HG03025 (cell line): ENCODE data around the gene MGST2.
"Not testable (repeated sequence)": the region's sequence is repeated elsewhere in the genome, so short reads cannot be mapped to it uniquely, and the experiment has no call there.

Source experiments
- ATAC-seq: cut with Tn5 transposase; IDR thresholded peaks from one replicate; pipeline ENCODE4 v1.9.1; 2021; ENCODE audit warnings: mild to moderate bottlenecking, moderate library complexity; ENCODE audit not compliant: unreplicated experiment, low FRiP score

The MGST2 gene

DNA sequence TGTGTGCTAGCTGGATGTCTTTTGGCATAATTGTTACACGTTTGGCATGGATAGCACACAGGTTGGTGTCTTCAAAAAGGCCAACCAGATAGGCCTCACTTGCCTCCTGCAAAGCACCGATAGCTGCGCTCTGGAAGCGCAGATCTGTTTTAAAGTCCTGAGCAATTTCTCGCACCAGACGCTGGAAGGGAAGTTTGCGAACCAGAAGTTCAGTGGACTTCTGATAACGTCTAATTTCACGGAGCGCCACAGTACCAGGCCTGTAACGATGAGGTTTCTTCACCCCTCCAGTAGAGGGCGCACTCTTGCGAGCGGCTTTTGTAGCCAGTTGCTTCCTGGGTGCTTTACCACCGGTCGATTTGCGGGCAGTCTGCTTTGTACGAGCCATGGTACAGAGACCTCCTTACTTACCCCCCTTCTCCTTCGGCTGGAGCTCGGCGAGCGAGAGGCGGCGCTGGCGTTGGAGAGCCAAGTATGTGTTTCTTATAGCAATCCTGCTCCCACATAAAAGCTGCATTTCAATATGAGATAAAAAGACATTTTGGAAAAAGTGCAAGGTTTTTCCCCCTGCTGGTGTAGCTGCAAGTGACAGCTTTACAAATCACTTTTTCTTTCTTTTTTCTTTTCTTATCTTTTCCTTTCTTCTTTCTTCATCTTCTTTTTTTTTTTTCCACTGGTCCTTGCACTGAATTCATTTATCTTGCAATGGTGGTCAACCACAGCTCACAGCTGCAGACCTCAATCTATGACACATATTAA, 32.7 kb downstream of the MGST2 start:
- not testable (repeated sequence) for ATAC-seq

GRCh38 chr4:139700568-139700967, 34.9 kb downstream of the MGST2 start:
- ATAC-seq = no peak

- no peak for ATAC-seq
Observed at GRCh38 chr4:139704915-139705485, 39.4 kb downstream of the MGST2 start.

- ATAC-seq = no peak
Observed at GRCh38 chr4:139709660-139710059, 44.0 kb downstream of the MGST2 start.

DNA sequence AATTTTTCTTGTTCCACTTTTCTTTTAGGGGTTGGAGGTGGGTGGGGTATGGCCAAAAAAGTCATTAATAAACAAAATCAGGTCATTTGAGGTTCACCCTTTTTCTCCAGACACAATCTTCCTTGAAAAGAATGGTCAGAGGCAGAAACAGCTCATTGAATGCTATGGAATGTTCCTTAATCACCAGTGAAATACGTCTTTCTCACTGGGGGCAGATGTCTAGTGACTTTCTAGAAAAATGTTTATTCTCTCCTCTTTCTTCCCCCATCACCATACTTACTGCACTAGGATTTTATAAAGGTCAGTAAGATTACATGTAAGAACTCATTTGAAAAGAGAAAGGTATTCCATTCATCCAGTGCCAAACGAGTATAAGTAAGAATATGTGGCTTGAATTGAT, 44.5 kb downstream of the MGST2 start:
- no peak for ATAC-seq

GRCh38 chr4:139711461-139711860, 45.8 kb downstream of the MGST2 start:
- ATAC-seq = no peak

DNA sequence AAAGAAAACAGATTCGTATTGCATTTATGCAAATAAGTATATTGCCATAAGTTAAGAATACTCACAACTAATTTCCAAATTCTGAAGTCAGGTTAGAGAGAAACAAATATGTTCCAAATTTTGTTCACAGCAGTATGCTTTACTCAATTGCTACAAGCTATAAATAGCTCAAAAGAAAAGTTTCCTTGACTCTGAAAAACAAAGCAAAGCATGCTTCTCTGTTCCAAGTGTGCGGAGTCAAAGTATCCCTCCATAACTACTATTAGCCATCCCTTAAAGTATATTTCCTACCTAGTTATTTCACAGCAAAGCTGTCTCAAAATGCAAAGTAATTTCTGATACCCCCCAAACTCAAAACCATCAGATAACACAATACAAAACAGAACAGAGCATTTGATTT, 47.3 kb downstream of the MGST2 start:
- ATAC-seq = no peak

GRCh38 chr4:139715746-139716391, 50.2 kb downstream of the MGST2 start:
- no peak for ATAC-seq

- ATAC-seq = no peak
Observed at GRCh38 chr4:139718358-139718757, 52.7 kb downstream of the MGST2 start.

DNA sequence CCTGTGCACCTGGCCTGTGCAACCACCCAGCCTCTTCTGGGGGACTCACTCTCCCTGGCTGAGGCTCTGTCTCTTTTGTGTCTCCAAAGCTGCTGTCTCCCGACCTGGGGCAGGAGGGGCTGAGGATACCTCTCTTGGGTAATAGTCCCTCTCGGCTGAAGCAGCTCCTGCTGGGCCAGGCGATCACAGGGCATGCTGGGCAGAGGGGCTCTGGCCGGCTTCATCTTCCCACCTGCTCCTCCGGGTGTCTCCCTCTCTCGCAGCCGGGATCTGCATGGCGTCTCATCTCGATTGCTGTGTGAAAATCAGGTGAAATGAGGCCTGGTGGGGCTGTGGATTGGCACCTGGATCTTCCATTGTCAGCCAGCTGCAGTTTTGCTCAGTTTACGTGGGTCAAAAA, 53.2 kb downstream of the MGST2 start:
- no peak for ATAC-seq

GRCh38 chr4:139719381-139720101, 53.9 kb downstream of the MGST2 start:
- ATAC-seq = no peak

- ATAC-seq = no peak
Observed at GRCh38 chr4:139720806-139721205, 55.2 kb downstream of the MGST2 start.

- ATAC-seq = no peak
Observed at GRCh38 chr4:139721789-139722188, 56.2 kb downstream of the MGST2 start.

GRCh38 chr4:139725236-139725635, 59.6 kb downstream of the MGST2 start:
- no peak for ATAC-seq

- ATAC-seq = no peak
Observed at GRCh38 chr4:139726615-139727014, 61.0 kb downstream of the MGST2 start.

- ATAC-seq = no peak
Observed at GRCh38 chr4:139728146-139728545, 62.5 kb downstream of the MGST2 start.

DNA sequence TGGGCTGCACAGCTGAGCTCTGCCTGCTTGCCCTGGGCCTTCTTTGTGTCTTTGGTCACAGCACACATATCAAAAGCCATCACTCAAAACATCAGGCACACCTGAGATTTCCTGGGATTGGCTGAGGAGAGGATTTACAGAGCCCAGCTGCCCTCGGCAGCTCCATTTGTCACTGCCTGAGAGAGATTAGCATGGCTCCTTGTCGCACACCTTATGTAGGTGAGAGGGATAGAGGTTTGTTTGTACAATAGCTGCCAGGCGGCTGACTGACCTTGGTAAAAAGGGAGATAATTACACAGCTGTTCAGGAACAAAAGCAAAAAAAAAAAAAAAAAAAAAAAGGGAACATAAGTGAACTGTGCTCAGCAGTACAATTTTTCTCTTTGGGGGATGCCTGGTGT, 63.2 kb downstream of the MGST2 start:
- ATAC-seq = no peak

DNA sequence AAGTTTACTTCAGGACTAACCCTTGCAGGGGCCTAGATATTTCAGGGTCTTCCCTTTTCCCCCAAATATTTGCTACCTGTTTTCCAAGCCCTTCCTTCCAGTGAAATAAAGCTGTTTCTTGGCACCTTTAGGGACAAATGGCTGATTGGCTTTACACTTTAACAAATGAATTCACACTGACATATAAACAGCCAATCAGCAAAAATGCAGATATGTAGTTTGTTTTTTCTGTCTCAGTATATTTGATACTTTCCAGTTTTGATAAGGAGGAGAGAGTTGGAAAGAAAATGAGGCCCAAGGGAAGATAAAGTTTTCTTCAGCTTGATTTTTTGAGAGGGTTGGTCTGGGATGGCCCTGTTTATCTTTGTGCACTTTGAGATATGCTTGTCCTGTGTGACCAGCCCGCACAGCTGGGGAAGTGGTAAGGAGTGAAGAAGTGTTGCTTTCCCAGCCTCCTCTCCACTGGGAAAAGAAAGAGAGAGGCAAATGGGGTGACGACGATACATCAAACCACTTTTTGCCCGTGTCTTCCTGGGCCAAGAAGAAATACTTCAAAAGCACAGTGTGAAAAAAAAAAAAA, 67.5 kb downstream of the MGST2 start:
- no peak for ATAC-seq

- ATAC-seq = no peak
Observed at GRCh38 chr4:139734201-139734874, 68.7 kb downstream of the MGST2 start.

DNA sequence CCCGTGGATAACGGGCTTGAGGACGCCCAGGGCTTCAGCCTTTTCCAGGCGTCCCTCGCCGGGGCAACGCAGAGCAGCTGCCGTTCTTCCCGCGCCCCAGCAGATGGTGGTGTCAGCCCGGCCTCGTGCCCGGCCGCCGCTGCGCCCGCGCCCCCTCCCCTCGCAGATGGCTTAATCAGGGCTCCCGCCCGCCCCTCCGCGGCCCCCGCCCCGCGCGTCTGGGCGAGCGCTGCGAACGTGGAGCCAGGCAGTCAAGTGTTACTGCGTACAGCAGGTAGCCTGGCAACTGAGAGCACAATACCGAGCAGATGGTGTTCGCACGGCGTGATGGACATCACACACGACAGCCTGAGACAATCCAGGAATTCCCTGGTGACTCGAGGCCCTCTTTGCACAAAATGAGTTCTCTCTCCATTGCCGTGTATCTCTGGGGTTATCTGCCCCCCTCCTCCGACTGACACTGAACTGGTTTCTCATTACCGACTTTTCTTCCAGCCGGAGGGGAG, 69.3 kb downstream of the MGST2 start:
- ATAC-seq = no peak
